ENCODE results near the gene KAZALD1.

Gene KAZALD1

DNA sequence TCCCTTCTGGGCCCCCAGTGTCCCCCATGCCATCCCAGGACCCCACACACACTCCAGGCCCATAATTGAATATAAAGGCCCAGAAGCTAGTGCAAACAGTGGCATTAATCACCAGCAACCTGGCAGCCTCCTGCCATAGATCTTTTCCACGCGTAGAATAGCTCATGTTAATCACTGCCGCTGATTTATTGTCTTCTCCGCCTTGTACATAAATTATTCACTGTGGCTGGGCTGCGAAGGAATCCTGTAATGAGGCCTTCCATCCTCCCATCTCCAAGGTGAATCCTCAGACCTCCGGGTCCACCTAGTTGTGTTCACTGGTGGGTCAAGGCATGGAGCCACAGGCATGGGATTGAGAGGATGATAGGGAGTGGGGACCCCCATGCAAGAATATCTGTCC, 33.2 kb downstream of the KAZALD1 start:
- DNase-seq (ENCODE audit: low read depth in 3 of 3), result no peak

DNA sequence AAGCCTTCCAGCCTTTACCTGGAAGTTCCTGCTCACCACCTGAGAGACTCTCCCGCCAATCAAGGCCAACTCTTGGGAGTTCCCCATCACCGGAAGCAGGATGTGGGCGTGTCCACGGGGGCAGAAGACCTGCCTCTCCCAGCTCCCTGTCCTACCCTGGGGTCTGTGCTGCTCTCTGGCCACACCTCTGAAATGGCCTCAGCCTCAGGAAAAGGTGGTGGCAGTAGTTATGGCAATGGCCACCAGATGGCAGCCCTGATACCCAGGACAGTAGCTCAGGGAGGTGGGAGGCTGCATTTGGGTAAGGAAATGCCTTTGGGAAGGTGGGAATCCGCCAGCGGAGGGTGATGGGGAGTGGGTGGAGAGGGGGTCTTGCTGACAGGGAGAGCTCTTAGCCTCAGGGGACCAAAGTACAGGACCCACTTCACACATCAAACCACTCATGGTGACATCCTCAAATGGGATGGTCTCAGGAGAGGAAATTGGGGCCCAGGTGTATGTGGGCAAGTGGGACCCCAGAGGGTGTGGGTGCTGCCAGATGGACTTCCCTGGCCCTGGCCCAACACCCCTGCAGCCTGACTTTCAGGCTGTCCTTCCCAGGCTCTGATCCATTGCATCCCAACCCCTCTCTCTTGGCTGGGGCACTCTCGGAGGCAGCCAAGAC, 33.9 kb downstream of the KAZALD1 start:
- DNase-seq (ENCODE audit: low read depth in 3 of 3), result peak; percentile 39 to 57 (median 46)

DNA sequence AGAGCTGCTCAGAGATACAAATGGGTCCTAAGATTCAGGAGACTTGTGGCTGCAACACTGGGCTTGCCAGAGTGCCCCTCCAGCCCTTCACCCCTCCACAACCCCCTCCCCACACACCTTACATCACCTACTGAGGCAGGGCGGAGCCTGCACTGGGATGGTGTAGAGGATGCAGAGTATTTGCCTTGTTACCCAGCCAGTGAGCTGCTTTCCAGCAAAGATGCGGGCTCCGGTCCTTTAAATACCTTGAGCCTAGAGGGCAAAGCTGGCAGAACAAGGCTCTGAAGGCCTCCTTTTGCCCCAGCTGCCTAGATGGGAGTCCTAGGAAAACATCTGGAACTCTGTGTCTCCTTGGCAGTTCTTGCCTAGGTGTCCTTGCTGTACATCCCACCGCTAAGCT, 34.6 kb downstream of the KAZALD1 start:
- no peak for DNase-seq (ENCODE audit: low read depth in 3 of 3)

DNA sequence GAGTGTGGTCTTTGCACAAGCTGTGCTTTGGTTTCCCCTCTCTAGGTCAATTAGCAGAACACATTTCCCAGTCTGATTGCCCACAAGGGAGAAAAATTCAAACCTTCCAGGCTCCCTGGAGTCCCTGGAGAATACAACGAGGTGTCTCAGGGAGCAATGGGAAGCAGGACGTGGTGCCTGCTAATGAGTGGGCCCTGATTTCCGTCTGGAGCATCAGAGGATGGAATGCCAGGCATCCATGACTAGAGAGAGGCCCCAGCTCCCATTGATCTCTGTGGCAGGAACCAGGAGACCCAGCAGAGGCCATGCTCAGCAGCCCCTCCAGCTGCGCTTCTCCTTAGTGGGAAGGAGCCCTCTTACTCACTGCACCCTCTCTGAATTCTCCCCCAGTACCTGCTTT, 36.1 kb downstream of the KAZALD1 start:
- no peak for DNase-seq (ENCODE audit: low read depth in 3 of 3)

DNA sequence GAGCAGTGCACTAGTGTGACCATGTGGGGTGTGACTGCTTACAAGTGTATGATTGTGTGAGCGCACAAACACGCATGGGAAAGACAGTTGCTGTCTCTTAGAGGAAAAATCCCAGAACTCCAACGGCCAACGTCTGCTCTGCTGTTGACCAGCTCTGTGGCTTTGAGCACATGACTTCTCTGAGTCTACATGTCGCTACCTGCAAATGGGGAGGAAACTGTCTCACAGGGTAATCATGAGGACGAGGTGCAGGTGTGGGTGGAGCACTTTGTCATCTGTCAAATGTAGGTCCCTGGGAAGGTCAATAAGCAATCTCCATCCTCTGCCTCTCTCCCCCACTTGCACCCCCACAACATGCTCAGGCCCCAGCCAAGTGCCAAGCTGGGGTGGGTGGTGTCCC, 38.1 kb downstream of the KAZALD1 start:
- DNase-seq (ENCODE audit: low read depth in 3 of 3), result no peak

DNA sequence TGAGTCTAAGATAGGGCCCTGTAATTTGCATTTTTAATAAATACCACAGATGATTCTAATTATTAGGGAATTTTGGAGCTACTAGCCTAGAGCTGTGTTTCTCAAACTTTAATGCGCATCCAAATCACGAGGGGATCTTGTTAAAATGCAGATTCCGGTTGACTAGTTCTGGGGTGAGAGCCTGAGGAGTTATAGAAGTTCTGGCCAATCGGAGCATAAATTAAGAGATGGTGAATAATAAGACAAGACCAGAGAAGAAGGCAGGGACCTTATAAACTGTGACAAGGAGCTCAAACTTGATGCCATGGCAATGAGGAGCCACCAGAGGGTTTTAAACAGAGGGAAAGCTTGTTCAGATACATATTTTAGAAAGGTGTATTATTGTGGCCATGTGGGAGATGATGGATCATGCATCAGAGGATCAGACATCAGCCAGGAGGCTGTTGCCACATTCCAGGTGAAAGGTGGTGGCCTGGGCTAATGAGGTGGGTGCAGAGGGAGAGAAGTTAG, 39.6 kb downstream of the KAZALD1 start:
- no peak for DNase-seq (ENCODE audit: low read depth in 3 of 3)

DNA sequence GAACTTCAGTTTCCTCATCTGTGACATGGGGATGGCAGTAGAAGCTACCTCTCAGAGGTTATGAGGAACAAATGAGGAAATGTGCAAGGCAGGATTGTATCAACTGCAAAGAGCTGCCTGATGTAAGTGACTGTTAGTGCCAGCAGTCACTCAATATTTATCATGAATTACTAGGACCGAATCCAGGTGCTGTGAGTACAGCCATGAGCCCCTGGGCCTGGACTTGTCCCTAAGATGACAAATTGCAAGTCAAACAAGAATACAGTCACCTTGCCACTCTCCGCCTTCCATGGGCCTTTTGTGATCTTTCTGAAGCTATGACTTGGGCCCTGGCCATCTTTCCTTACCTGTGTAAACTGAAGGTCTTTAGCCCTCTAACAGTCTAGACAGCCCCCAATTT, 41.6 kb downstream of the KAZALD1 start:
- no peak for DNase-seq (ENCODE audit: low read depth in 3 of 3)

DNA sequence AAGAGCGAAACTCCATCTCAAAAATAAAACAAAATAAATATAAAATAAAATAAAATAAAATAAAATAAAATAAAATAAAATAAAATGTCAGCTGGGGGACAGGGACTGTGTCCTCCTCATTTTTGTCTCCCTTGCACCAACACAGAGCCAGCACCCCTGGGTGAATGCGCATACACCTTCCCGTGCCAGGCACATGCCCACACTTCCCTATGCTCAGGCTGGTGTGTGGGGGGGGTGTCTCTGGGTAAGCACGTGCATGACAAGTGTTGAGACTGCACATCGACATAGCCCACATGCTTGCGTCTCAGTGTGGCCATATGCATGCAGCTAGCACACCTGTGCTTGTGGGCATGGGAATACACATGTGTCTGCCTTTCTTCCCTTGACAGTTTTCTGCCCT, 44.6 kb downstream of the KAZALD1 start:
- DNase-seq (ENCODE audit: low read depth in 3 of 3), result no peak

DNA sequence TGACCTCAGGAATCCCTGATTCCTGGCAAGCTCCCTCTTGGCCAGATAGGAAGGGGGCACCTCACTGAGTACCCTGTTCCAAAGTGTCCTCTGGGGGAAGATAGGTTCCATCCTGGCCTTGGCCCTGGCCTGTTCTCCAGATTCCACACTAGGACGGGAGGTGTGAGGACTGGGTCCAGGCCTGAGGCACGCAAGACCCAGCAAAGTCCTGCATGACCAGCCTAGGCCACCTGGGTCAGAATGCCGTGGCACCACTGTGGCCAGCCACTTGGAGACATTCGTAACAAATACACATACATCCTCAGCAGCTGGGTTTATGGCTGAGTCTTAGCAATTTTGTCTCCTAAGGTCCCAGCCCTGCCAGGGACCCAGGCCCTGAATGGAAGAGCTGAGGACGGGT, 46.0 kb downstream of the KAZALD1 start:
- no peak for DNase-seq (ENCODE audit: low read depth in 3 of 3)

DNA sequence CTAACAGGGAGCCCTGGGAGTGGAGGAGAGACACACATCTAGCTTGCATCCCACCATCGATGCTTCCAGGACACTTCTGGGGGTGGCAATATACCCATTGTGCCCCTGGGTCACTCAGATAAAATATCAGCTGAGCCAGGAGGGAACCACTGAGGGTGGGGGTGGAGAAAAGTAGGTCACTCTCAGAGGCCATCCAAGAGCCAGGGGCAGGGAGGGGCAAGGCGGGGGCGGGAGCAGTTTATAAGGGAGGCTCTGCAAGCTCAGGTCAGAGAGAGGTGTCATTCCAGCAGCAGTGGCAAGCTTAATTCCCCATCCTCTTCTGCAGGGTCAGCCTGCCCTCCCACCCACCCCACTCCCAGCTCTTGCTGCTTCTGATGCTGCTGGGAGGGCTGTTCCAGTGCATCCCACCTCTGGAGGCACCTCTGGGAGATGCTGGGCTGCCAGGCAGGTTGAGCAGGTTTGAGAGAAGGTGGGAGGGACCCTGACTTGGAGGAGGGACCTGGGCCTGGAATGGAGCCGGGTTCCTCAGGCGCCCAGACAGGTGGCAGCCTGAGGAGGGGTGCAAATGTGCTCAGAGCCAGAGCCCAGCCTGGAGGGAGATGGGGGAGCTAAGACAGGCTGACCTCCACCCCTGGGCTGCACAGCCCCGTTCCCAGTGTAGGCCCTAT, 49.2 kb downstream of the KAZALD1 start:
- no peak for DNase-seq (ENCODE audit: low read depth in 3 of 3)

DNA sequence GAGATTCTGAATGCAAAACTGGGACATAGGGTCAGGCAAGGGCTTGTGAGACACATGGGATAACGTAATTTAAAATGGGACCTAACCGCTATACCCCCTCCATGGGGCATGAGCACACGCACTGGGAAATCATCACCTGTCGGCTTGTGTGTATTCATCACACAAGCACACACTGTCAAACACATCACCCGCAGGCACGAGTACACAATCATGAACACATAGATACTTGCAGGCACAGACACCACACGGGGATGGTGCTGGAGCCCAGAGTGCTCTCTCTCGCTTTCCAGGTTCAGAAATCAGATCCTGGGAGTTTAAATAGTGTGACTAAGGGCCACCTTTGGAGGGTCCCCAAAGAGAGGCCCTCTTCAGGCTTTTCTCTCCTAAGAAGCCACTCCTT, 49.8 kb downstream of the KAZALD1 start:
- DNase-seq (ENCODE audit: low read depth in 3 of 3), result no peak

DNA sequence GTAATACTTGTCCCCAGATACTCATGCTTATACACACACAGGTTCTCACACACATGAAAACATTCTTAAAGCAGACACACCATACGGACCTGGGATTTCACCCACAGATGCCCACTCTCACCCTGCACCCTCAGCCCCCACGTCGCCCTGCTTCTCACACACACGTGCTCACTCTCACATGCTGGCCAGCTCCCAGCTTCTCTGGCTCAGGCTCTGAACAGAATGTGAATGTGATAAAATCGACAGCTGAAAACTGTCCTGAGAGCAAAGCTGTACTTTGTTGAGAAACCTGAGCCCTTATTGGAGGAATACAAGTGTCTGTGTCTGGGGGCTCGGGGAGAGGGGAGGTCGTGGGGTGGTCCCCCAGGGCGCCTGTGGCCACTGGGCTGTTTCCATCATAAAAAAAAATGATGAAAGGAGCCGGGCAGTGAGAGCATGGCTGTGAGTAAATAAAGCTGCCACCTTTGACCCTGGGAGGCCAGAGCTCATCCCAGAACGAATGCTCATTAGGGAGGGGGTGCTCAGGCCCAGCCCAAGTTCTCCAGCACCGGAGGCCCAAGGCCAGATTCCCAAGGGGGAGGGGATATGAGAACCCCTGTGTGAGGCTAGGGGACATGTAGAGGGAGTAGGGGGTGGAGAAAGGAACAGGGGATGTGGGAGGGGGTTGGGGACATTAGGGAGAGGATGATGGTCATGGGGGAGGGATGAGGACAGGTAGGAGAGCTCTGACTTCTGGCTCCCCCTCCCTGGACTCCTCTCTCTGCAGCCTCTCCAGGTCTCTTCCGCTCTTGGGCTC, 51.2 kb downstream of the KAZALD1 start:
- no peak for DNase-seq (ENCODE audit: low read depth in 3 of 3)

DNA sequence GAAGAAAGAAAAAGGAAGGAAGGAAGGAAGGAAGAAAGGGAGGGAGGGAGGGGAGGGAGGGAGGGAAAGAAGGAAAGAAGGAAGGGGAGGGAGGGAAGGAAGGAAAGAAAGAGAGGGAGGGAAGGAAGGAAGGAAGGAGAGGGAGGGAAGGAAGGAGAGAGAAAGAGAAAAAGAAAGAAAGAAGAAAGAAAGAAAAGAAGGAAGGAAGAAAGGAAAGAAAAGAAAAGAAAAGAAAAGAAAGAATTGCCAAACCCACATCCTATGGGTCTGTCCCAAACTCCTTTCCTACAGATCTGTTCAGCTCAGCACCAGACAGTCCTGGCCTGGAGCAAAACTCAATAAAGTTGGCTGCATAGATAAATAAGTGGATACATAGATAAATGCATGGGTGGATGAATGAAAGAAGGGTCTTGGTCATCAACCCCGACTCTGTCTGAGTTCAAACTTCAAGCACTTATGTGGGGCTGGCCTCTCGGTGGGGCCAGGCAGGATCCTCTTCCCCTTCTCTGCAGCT, 52.2 kb downstream of the KAZALD1 start:
- DNase-seq (ENCODE audit: low read depth in 3 of 3), result no peak

DNA sequence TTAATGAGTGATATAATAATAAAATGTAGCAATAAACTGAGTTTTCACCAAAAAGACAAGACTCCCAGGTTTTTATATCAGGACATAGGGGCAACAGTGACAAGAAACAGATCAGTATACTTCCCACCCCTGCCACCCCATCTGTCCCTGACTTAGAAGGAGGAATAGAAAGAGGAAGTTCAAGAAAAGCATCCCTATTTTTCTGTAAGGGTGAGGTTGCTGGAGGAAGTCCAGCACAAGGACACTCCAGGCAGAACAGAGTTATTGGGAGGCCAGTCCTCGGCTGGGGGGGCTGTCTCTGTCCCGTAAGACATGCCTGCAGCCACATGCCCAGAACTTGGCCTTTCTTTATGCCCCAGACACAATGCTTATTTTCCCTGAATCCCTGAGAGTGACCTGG, 52.9 kb downstream of the KAZALD1 start:
- DNase-seq (ENCODE audit: low read depth in 3 of 3), result no peak

All from stimulated activated CD4-positive, alpha-beta T cell treated with anti-CD3 and anti-CD28 coated beads, TNF-alpha, amount 100 ng/mL, for 4 hours (primary cell).